ENCODE data around the gene RNU1-3. TPM values are rescaled to one million over a fixed set of nuclear protein-coding genes. Genes with fewer than 3 reads are reported as not detected.
A peak's percentile ranks its signal among the peaks of the same experiment; 100 is the strongest.

The RNU1-3 gene
- total and polyA plus RNA-seq, 9 of the 15 experiments (the other 6 are each of a cell fraction or from before 2014, with no cell fraction given): under 0.01 to 32,823 (median 2,538) TPM; not detected in 4

DNA sequence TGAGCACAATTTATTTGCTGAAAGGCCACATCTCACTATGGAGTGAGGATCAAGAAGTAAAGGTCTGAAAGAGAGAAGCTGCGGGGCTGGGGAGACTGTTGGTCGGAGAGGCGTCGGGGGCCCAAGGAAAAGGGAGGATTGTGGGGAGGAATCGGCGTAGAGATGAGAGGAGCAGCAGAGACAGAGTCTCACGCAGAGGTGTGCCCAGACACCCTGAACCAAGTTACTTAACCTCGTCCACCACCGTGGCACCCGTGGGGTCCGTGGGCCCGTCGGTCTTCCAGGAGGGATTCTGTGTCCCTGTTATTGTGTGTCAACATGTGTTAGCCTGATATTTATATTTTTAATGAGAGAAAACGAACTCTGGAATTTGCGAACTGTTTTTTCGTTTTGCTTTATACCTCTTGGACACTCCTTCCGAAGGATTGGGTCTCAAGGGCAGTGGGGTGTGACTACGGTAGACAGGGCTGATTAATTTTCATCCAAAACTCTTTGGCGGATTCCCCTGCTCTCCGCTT is 49.6 kb downstream of the RNU1-3 start:
- ChIA-PET POLR2A (interaction anchor here (0.7 to 3.7 kb wide), 9 partner anchors 8 to 1311 kb away, joined by 3 to 23 read pairs (median 8); no protein-coding TSS in a partner anchor), CTCF (ENCODE audit: low intra/inter-chr PET ratio) (interaction anchor here (0.6 to 2.5 kb wide), 3 partner anchors 334 to 530 kb away, joined by 3 to 18 read pairs (median 8); no protein-coding TSS in a partner anchor)
- H3K27me3 ChIP-seq (ENCODE audit: control insufficient read depth in 2 of 2, insufficient read depth in 2 of 2, low read length in 2 of 2): no peaks in the 10 kb centered on the region
- no peak overlapping the region for H3K4me3 ChIP-seq
- peaks cover 6% of the 10 kb centered on the region; the same call in 2 of the 3 replicates for H3K79me2 ChIP-seq (ENCODE audit: control insufficient read depth, insufficient read depth, low read length)
- 85% methylated on average over 20 of the region's 20 CpGs for WGBS (ENCODE audit: insufficient coverage, low coverage, missing lambda C conversion rate)
- DNase-seq (ENCODE audit: extremely low read depth in 1 of 4, low spot score in 3 of 4) (peak in 3 of 4 experiments; percentile 56 to 57 (median 57)), ATAC-seq (no peak), FAIRE-seq (no peak)
- peaks cover 40% of the 10 kb centered on the region; the same call in 2 of the 3 replicates for H3K36me3 ChIP-seq (ENCODE audit: control insufficient read depth, insufficient read depth, low read length)
- H3K9me3 ChIP-seq (replicated peaks; ENCODE audit: control insufficient read depth, insufficient read depth, low read depth, low read length): no peaks in the 10 kb centered on the region
- in situ Hi-C loops (cut with MboI): loop anchor here (25.0 kb wide), 2 partner anchors 105 to 295 kb away; partner anchors contain the start of genes CROCC and RNU1-1
- H3K9ac ChIP-seq (ENCODE audit: insufficient read depth in 1 of 2, low read depth in 2 of 2, low read length in 2 of 2): peak overlapping the region in 1 of 2 experiments; percentile 2; a peak in 1 of 4 replicates
- H2AFZ ChIP-seq (ENCODE audit: low read depth, low read length): no peak overlapping the region
- intact Hi-C loops (cut with micrococcal nuclease): no loop called here
- peaks cover 5% of the 10 kb centered on the region for H3K9me1 ChIP-seq (ENCODE audit: control insufficient read depth, insufficient read depth, low read length)
- H3K27ac ChIP-seq (ENCODE audit: extremely low read depth, low read depth, low read length): no peak overlapping the region
- no TSS peak for BruUV-seq (replicated peaks)
- peaks cover 19% of the 10 kb centered on the region for H4K20me1 ChIP-seq (replicated peaks; ENCODE audit: control insufficient read depth, insufficient read depth, low read length)
- H3K4me2 ChIP-seq (ENCODE audit: insufficient read depth, low read length): no peak overlapping the region
- H3K4me1 ChIP-seq (replicated peaks in 1 of 2; ENCODE audit: control insufficient read depth in 2 of 2, insufficient read depth in 2 of 2, low read length in 2 of 2): peaks cover 25 to 51% of the 10 kb centered on the region in 2 experiments
- TF ChIP-seq PURB (CRISPR knock-in tag; IDR thresholded peaks at IDR 0.05; ENCODE audit: low read depth): peak; percentile 80; the same call in 1 of the 2 replicates
- TF ChIP-seq, protein P1, sequence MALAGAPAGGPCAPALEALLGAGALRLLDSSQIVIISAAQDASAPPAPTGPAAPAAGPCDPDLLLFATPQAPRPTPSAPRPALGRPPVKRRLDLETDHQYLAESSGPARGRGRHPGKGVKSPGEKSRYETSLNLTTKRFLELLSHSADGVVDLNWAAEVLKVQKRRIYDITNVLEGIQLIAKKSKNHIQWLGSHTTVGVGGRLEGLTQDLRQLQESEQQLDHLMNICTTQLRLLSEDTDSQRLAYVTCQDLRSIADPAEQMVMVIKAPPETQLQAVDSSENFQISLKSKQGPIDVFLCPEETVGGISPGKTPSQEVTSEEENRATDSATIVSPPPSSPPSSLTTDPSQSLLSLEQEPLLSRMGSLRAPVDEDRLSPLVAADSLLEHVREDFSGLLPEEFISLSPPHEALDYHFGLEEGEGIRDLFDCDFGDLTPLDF (CRISPR knock-in tag; IDR thresholded peaks at IDR 0.05): peak; percentile 68; the same call in 1 of the 2 replicates
- no peak for TF ChIP-seq TAF1 (IDR thresholded peaks at IDR 0.05; ENCODE audit: control insufficient read depth, extremely low read depth, insufficient read depth, low read length, severe bottlenecking)
- TF ChIP-seq KLF1 (tag; IDR thresholded peaks at IDR 0.05): peak; percentile 30; the same call in 1 of the 2 replicates
- TF ChIP-seq ARHGAP35 (IDR thresholded peaks at IDR 0.05; ENCODE audit: partially characterized antibody): no peak
- peak; percentile 32; the same call in 1 of the 2 replicates for TF ChIP-seq POLR2G (IDR thresholded peaks at IDR 0.05; ENCODE audit: low read depth, low read length)
- peak; percentile 43; the same call in 1 of the 2 replicates for TF ChIP-seq NR4A1 (CRISPR knock-in tag; IDR thresholded peaks at IDR 0.05)
- TF ChIP-seq NR4A1 (tag; IDR thresholded peaks at IDR 0.05): no peak
- TF ChIP-seq ZNF76 (CRISPR knock-in tag; IDR thresholded peaks at IDR 0.05; ENCODE audit: borderline replicate concordance): 0 out of 2 replicates have a peak, but pooled peaks have one; percentile 31
- no peak for TF ChIP-seq HEY1 (CRISPR knock-in tag; IDR thresholded peaks at IDR 0.05; ENCODE audit: borderline replicate concordance)
- TF ChIP-seq CHD1 (IDR thresholded peaks at IDR 0.05; ENCODE audit: low read length): peak; percentile 59
- no peak for TF ChIP-seq U2AF2 (optimal IDR thresholded peaks at IDR 0.05; ENCODE audit: low read depth, low read length)
- TF ChIP-seq ERF (CRISPR knock-in tag; IDR thresholded peaks at IDR 0.05): no peak
- TF ChIP-seq POLR2AphosphoS2 (IDR thresholded peaks at IDR 0.05; ENCODE audit: low read length): peak; percentile 58
- TF ChIP-seq, protein P2, sequence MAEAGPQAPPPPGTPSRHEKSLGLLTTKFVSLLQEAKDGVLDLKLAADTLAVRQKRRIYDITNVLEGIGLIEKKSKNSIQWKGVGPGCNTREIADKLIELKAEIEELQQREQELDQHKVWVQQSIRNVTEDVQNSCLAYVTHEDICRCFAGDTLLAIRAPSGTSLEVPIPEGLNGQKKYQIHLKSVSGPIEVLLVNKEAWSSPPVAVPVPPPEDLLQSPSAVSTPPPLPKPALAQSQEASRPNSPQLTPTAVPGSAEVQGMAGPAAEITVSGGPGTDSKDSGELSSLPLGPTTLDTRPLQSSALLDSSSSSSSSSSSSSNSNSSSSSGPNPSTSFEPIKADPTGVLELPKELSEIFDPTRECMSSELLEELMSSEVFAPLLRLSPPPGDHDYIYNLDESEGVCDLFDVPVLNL (CRISPR knock-in tag; IDR thresholded peaks at IDR 0.05; ENCODE audit: low read depth): peak; percentile 52; the same call in 1 of the 2 replicates
- peak; percentile 71 for TF ChIP-seq WHSC1 (IDR thresholded peaks at IDR 0.05; ENCODE audit: low read length)
- TF ChIP-seq GABPB2 (CRISPR knock-in tag; conservative IDR thresholded peaks at IDR 0.05): 0 out of 2 replicates have a peak, but pooled peaks have one; percentile 4
- 0 out of 2 replicates have a peak, but pooled peaks have one; percentile 17 for TF ChIP-seq MTF1 (CRISPR knock-in tag; IDR thresholded peaks at IDR 0.05; ENCODE audit: borderline replicate concordance)
